Measurements from ENCODE around the gene ESYT1. TPM values are rescaled to one million over a fixed set of nuclear protein-coding genes. Genes with fewer than 3 reads are reported as not detected.

The ESYT1 gene
- polyA plus RNA-seq, 3 donors from 2014 or later: 217 to 502 (median 273) TPM

DNA sequence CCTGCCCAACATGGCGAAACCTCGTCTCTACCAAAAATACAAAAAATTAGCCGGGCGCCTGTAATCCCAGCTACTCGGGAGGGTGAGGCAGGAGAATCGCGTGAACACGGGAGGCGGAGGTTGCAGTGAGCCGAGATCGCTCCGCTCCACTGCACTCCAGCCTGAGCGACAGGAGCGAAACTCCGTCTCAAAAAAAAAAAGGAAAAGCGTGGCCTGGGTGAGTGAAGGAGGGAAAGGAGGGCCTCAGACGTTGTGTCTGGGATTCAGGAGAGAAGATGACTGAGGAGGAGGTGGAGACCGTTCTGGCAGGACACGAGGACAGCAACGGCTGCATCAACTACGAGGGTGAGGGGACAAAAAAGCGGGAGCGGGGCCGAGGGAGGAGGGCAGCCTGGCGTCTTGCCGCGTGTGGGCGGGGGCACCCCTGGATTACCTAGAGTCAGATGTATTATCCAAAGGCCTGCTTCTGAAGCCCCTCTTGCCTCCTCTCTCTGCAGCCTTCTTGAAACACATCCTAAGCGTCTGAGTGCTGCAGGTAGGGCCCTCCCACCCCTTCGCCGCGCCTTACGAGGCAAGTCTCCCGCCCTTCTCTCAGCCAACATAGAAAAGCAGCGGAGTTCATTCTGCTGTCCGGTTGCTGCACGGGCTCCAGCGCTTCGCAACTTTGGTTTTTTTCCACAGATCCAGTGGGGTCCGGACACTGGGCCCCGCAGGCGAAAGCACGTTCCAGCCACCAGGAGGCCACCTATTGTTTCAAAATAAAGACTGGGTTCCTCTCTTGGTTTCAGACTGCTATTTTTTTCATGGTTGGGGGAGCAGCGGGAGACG lies 29.3 kb downstream of the ESYT1 start:
- peaks cover 51 to 61% of the 10 kb centered on the region in 2 donors for H3K4me1 Mint-ChIP-seq
- H3K27me3 Mint-ChIP-seq (ENCODE audit: low read depth in 3 of 3): peaks cover 5 to 25% (median 12%) of the 10 kb centered on the region in 3 donors
- DNase-seq: peak; percentile 54 to 57 (median 55)
- H3K4me3 Mint-ChIP-seq: peak overlapping the region; percentile 90 to 99 (median 98)
- H3K27ac Mint-ChIP-seq: peak overlapping the region; percentile 92 to 100 (median 98)
- peaks cover 10 to 22% (median 16%) of the 10 kb centered on the region in 3 donors for H3K36me3 Mint-ChIP-seq
- H3K9me3 Mint-ChIP-seq: no peaks in the 10 kb centered on the region

DNA sequence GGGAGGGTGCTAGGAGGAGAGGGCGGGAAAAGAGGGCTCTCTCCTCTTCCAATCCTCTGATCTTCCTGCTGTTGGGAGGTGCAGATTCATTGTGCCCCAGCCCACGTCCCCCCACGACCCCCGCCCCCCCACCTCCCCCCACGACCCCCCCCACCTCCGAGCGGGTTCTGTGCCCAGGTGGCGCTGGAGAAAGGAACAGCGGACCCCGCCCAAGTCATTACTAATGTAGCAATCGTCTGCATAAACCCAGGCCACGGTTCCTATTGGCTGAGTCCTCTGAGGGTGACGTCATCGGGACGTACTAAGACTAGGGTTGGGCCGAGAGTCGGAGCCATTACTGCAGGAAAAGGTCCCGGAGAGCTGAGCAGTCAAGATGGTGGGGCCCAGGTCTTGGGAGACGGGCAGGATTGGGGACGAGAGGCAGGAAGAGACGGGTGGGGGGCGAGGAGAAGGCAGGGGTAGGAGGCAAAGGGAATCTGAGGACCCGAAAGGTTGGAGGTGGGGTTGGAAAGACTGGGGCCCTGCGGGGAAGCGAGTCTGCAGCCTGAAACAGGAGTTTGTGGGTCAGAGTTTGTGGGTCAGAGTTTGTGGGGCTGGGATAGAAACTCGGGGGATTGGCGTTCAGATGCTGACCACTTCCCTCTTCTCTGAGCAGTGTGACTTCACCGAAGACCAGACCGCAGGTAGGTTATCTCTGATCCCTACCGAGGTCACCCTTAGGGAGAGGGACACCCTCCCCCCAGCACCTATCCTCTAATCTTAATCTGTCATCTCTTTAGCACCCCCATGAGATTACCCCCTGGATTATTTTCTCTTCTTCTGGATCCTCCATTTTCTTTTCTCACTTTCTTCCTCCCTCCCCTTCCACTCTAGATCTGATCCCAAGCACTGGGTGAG lies 30.2 kb downstream of the ESYT1 start, which contains the start of gene MYL6:
Gene MYL6 (plus strand): TSS at position 331 of the 897 bp plus-strand sequence. CDS start 43 bp downstream, at position 374.
- peaks cover 45 to 54% of the 10 kb centered on the region in 2 donors for H3K4me1 Mint-ChIP-seq
- H3K36me3 Mint-ChIP-seq: peaks cover 10 to 29% (median 20%) of the 10 kb centered on the region in 3 donors

DNA sequence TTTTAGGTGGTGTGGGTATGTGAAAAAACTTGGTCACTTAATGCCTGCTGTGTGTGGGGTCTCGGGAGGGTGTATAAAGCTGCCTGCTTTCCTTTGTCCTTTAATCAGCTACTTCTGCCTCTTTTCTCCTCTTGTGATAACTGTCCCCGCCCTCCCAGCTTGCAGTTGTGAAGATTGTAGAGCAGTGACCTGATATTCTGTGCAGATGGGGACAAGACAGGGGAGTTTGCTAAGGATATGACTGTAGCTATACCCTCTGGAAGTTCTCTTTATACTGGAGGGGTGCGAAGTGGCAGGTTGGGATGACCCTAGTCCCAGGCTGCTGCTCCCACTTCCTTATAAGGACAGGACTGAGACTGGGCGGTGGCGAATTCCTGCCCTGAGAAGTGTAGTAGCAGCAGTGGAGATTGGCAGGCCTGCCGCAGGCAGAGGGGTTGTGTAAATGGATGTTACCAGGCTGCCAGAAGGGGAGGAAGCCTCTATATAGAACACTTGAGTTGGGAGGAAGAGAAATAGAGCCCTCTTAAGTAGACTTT lies 30.9 kb downstream of the ESYT1 start:
- Mint-ChIP-seq H3K27me3 (ENCODE audit: low read depth in 3 of 3) (peaks cover 5 to 18% (median 12%) of the 10 kb centered on the region in 3 donors), H3K4me1 (peaks cover 48 to 54% of the 10 kb centered on the region in 2 donors), H3K36me3 (peaks cover 10 to 35% (median 20%) of the 10 kb centered on the region in 3 donors), H3K9me3 (no peaks in the 10 kb centered on the region), H3K27ac (peak overlapping the region; percentile 92 to 100 (median 98)), H3K4me3 (peak overlapping the region; percentile 90 to 99 (median 98))
- peak in 1 of 3 donors; percentile 30 for DNase-seq

More for the DNA sequence above, 30.2 kb downstream of the ESYT1 start, which contains the start of gene MYL6:
- DNase-seq: peak; percentile 85 to 86 (median 86)
- H3K27me3 Mint-ChIP-seq (ENCODE audit: low read depth in 3 of 3): peaks cover 5 to 18% (median 12%) of the 10 kb centered on the region in 3 donors
- peak within 1 kb of the TSS; percentile 90 to 99 (median 98) for H3K4me3 Mint-ChIP-seq
- peak within 1 kb of the TSS; percentile 92 to 100 (median 98) for H3K27ac Mint-ChIP-seq
- no peaks in the 10 kb centered on the region for H3K9me3 Mint-ChIP-seq

DNA sequence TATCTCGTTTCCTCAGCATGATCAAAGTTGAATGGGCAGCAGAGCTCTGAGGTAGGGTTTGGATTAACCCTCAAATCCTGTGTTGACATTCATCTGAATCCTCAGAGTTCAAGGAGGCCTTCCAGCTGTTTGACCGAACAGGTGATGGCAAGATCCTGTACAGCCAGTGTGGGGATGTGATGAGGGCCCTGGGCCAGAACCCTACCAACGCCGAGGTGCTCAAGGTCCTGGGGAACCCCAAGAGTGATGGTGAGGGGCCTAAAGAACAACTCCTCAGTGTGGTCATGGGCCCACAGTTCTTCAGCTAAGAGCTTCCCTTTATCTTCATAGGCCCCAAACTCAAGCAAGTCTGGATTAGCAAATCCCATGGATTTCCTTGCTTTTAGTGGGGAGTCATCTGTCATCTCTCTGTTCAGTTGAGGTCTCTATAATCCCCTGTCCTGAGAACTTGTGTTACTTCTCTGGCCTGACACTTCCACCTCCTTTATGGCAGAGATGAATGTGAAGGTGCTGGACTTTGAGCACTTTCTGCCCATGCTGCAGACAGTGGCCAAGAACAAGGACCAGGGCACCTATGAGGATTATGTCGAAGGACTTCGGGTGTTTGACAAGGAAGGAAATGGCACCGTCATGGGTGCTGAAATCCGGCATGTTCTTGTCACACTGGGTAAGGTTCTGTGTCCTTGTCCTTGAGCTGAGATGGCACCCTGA lies 31.6 kb downstream of the ESYT1 start:
- H3K27me3 Mint-ChIP-seq (ENCODE audit: low read depth in 3 of 3): peaks cover 5 to 22% (median 14%) of the 10 kb centered on the region in 3 donors
- H3K4me3 Mint-ChIP-seq: peak overlapping the region; percentile 90 to 99 (median 98)
- H3K27ac Mint-ChIP-seq: peak overlapping the region; percentile 92 to 100 (median 98)
- H3K9me3 Mint-ChIP-seq: no peaks in the 10 kb centered on the region
- peaks cover 10 to 40% (median 25%) of the 10 kb centered on the region in 3 donors for H3K36me3 Mint-ChIP-seq
- H3K4me1 Mint-ChIP-seq: peaks cover 48 to 54% of the 10 kb centered on the region in 2 donors
- no peak for DNase-seq

DNA sequence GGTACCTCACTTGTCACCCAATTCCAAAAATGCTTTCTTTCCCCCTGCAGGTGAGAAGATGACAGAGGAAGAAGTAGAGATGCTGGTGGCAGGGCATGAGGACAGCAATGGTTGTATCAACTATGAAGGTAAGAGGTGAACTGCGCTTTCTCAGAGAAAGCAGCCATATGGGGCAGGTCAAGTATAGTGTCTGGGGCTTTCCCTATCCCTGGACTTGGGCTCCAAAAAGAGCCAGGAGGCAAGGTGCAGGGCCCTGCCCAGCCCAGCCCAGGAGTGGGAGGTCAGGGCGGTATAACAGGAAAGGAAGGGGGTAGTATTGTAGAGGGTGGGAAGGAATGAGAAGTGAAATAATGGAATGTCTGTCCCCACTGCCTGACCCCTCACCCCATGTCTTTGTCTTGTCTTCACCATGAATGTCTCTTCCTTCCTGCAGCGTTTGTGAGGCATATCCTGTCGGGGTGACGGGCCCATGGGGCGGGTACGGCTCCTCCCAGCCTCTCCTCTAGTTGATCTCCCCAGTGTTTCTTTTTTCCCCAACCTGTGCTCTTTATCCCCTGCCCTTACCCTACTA lies 32.2 kb downstream of the ESYT1 start:
- Mint-ChIP-seq H3K4me3 (peak overlapping the region; percentile 90 to 99 (median 98)), H3K27me3 (ENCODE audit: low read depth in 3 of 3) (peaks cover 5 to 22% (median 14%) of the 10 kb centered on the region in 3 donors), H3K27ac (peak overlapping the region; percentile 92 to 100 (median 98)), H3K9me3 (no peaks in the 10 kb centered on the region), H3K36me3 (peaks cover 10 to 40% (median 25%) of the 10 kb centered on the region in 3 donors), H3K4me1 (peaks cover 48 to 54% of the 10 kb centered on the region in 2 donors)
- peak; percentile 46 to 61 (median 55) for DNase-seq

DNA sequence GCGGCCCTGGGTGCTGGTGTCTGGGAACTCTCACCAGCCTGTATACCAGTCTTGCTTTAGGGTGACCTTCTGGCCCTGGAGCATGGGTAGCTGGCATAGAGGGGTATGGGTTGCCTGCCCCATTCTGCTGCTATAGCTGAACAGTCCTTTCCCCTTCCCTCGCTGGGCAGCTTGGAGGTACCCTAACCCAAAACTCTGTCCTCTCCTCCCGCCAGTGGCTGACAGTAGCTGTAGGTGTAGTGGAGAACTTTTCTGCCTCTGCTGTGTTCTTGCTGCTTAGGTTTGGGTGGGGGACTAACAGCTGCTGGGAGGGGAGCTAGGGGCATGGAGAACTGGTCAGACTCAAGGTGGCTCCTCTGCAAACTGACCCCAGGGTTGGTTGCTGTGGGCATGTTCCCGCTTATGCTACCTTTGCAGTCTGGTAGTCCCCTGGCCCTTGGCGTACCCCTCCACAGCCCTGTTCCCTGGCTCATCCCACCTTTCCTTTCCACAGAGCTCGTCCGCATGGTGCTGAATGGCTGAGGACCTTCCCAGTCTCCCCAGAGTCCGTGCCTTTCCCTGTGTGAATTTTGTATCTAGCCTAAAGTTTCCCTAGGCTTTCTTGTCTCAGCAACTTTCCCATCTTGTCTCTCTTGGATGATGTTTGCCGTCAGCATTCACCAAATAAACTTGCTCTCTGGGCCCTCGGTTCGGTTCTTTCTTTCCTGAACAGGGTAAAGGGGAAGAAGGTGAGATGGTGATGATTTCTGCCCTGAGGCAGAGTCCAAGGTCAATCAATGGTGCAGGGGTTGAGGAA lies 33.0 kb downstream of the ESYT1 start:
- H3K4me1 Mint-ChIP-seq: peaks cover 44 to 48% of the 10 kb centered on the region in 2 donors
- DNase-seq: no peak
- H3K4me3 Mint-ChIP-seq: peak overlapping the region; percentile 90 to 99 (median 98)
- H3K27ac Mint-ChIP-seq: peak overlapping the region; percentile 92 to 100 (median 98)
- H3K36me3 Mint-ChIP-seq: peaks cover 14 to 45% (median 30%) of the 10 kb centered on the region in 3 donors
- no peaks in the 10 kb centered on the region for H3K9me3 Mint-ChIP-seq
- peaks cover 5 to 20% (median 14%) of the 10 kb centered on the region in 3 donors for H3K27me3 Mint-ChIP-seq (ENCODE audit: low read depth in 3 of 3)

DNA sequence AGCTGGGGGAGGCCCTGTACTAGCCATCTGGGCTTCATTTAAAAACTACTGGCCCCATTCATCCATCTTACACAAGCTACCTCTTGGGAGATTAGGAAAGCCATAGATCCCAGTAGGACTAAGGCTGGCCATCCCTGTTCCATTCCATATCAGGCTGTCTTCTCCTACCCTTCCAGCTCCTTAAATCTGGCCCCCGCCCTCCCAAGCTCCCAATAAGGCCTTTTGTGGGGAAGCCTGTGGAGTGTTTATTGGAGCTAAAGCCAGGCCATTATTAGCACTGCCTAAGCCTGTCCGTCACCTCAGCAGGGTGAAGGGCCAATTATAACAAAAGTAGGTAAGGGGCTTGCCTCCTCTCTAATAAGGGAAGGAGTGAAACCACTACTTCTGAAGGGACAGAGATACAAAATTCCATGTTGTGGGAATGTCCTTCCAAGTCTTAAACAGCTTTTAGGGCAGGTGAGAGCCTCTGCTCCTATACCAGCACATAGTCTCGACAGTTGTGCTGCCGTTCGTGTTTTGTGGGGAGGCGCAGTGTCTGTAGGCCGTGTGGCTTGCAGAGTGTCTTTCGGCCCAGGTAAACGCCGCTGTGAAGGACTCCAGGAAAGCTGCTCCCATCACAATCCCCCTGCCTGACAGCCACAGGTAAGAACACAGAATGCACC lies 33.8 kb downstream of the ESYT1 start:
- Mint-ChIP-seq H3K4me1 (peaks cover 44 to 48% of the 10 kb centered on the region in 2 donors), H3K27me3 (ENCODE audit: low read depth in 3 of 3) (peaks cover 5 to 20% (median 14%) of the 10 kb centered on the region in 3 donors), H3K36me3 (peaks cover 14 to 45% (median 30%) of the 10 kb centered on the region in 3 donors), H3K9me3 (no peaks in the 10 kb centered on the region), H3K27ac (peak overlapping the region; percentile 92 to 100 (median 98)), H3K4me3 (peak overlapping the region in 4 of 5 donors; percentile 17 to 98 (median 28))
- DNase-seq: no peak

DNA sequence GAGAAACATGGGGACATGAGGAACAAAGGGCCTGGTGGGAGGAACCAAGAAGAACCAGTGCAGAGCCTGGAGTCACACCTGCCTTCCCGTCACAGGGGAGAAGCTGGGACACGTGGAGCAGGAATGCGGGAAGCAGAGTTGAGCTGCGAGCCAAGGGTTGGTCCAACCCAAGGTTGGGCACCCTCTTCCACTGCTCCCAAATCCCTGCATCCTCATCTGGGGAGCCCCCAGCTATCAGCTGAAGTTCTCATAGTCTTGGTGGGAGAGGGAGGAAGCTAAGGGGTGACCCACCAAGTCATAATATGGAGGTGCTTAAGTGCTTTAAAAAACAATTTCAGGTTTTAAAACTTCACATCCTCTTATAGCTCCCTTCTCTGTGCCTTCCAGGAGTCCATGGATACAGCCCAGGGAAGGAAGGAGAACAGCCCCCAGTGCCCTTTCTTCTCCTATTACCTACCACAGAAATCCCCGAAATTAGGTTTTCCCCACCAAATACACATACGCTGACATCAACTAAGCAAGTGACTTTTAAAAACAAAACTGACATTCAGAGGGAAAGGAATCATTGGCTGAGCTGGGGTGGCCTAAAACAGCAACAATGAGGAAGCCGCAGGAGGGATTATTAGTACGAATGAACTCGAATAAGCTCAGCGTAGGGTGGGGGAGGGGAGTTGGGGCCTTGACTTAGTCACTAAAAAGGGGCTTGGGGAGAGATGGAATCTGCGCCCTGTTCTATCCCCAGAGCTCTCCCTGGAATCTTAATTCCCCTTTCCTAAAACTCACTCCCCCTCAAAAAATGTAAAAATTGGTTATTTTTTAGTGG lies 34.6 kb downstream of the ESYT1 start:
- Mint-ChIP-seq H3K4me3 (no peak overlapping the region), H3K27ac (peak overlapping the region; percentile 12 to 80 (median 57)), H3K27me3 (ENCODE audit: low read depth in 3 of 3) (peaks cover 2 to 23% (median 14%) of the 10 kb centered on the region in 3 donors), H3K9me3 (no peaks in the 10 kb centered on the region), H3K4me1 (peaks cover 37 to 41% of the 10 kb centered on the region in 2 donors), H3K36me3 (peaks cover 18 to 49% (median 34%) of the 10 kb centered on the region in 3 donors)
- no peak for DNase-seq

DNA sequence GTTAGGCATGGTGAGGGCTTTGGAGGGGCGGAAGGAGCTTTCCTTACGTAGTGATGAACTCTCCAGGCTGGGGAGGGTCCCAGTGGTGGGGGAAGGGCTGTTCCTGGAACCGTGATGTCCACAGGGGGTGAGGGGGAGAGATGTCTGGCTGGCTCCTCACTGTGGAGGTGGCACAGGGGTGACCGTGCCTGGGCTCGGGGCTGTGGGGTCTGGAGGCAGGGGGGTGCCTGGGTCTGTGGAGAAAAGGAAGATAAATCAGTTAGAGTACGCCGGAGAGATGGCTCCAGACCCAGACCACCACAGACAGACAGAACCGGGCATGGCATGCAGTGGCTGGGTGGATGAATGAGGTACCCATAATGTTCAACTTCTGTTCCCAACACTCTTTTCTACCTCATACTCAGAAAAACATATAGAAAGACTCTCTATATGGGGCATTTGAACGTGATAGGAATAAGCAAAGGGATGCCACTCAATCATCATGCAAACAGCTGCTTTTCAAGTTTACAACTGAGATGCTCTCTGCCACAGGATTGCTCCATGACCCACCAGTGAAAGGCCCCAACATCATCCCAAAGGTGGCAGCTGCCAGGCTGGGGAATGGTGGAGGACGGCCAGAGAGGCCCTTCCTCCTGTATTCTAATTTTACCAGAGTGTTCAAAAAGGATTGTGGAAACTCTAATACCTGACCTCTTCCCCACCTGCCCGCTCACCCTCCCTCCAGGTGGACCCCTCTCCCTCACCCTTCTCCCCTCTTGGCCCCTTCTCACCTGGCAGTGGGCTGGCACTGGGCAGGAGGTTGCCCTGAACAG lies 35.7 kb downstream of the ESYT1 start:
- peaks cover 0 to 20% (median 8%) of the 10 kb centered on the region in 3 donors for H3K27me3 Mint-ChIP-seq (ENCODE audit: low read depth in 3 of 3)
- no peak overlapping the region for H3K4me3 Mint-ChIP-seq
- DNase-seq: no peak
- H3K9me3 Mint-ChIP-seq: no peaks in the 10 kb centered on the region
- H3K4me1 Mint-ChIP-seq: peaks cover 31 to 35% of the 10 kb centered on the region in 2 donors
- peak overlapping the region; percentile 17 to 62 (median 36) for H3K27ac Mint-ChIP-seq
- H3K36me3 Mint-ChIP-seq: peaks cover 23 to 53% (median 37%) of the 10 kb centered on the region in 3 donors

DNA sequence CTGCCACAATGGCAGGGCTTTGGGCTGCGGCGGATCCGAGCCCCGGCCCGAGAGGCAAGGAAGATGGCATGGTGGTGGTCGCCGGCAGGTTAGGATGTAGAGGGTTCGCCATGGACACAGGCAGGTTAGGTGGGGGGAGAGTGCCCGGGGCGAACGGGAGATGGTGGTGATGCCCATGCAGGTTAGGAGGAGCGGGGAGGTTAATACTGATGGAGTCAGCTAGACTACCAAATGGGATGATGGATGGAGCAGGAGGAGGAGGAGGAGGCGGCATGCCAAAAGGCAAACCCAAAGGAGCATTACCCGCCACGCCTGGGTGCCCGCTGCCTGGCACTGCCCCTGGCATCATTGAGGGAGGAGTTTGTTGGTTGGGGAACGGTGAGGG lies 36.3 kb downstream of the ESYT1 start:
- Mint-ChIP-seq H3K4me1 (peaks cover 25 to 29% of the 10 kb centered on the region in 2 donors), H3K4me3 (no peak overlapping the region), H3K27ac (peak overlapping the region in 4 of 6 donors; percentile 34 to 74 (median 44)), H3K9me3 (no peaks in the 10 kb centered on the region), H3K27me3 (ENCODE audit: low read depth in 3 of 3) (peaks cover 0 to 17% (median 6%) of the 10 kb centered on the region in 3 donors), H3K36me3 (peaks cover 23 to 58% (median 37%) of the 10 kb centered on the region in 3 donors)
- no peak for DNase-seq
